Measurements from ENCODE around the gene DR1.

The DR1 gene

DNA sequence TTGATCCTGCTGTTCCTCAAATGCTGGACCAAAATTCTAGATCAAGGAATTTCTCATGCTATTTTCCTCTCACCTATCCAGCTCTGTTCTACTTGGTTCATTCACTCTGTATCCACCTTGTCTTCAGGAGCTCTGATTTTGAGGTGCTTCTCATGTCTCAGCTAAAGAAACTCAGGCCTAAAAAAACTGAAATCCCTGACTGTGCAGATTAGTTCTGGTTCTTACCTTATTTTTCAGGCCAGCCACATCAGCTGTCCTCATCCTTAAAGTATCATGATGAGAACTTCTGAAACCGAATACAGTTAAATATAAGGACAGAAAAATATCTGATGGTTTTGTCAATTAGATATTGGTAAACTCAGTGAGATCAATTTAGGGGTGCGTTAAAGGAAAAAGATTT lies 27.8 kb upstream of the DR1 start:
- Histone ChIP-seq H2BK15ac (ENCODE audit: low read depth, poor library complexity, severe bottlenecking) (no peak overlapping the region), H3K79me1 (replicated peaks; ENCODE audit: low read length, poor library complexity, severe bottlenecking) (no peaks in the 10 kb centered on the region), H4K8ac (ENCODE audit: low read length) (no peak overlapping the region), H3K9me3 (ENCODE audit: control insufficient read depth, low read length) (no peaks in the 10 kb centered on the region), H3K14ac (ENCODE audit: low read length in 2 of 2) (no peak overlapping the region), H4K91ac (ENCODE audit: low read length) (no peak overlapping the region), H3K4me3 (ENCODE audit: insufficient read depth in 1 of 2, low read depth in 1 of 2, low read length in 2 of 2) (no peak overlapping the region), H2AFZ (ENCODE audit: low read depth, low read length) (no peak overlapping the region), H2AK5ac (ENCODE audit: low read length, severe bottlenecking) (no peak overlapping the region), H3K23ac (ENCODE audit: low read length in 2 of 2) (no peak overlapping the region), H3K4me1 (ENCODE audit: control insufficient read depth, insufficient read depth, low read depth, low read length) (no peaks in the 10 kb centered on the region), H2BK12ac (ENCODE audit: low read length in 2 of 2) (no peak overlapping the region), H3K27ac (ENCODE audit: low read length, poor library complexity, severe bottlenecking) (no peak overlapping the region), H3K4ac (ENCODE audit: low read depth in 1 of 2, low read length in 2 of 2) (no peak overlapping the region), H3K36me3 (ENCODE audit: control insufficient read depth in 1 of 2, insufficient read depth in 2 of 2, low read depth in 1 of 2, low read length in 2 of 2) (peaks cover 0 to 8% of the 10 kb centered on the region in 2 experiments), H3K9ac (ENCODE audit: low read length) (no peak overlapping the region), H3K18ac (ENCODE audit: low read depth in 1 of 2, low read length in 2 of 2) (no peak overlapping the region), H3K27me3 (ENCODE audit: control insufficient read depth in 1 of 2, insufficient read depth in 1 of 2, low read length in 2 of 2) (no peaks in the 10 kb centered on the region), H3K4me2 (ENCODE audit: low read length, poor library complexity, severe bottlenecking) (no peak overlapping the region), H2BK120ac (ENCODE audit: low read depth, low read length) (no peak overlapping the region), H2BK5ac (ENCODE audit: low read depth, low read length, poor library complexity, severe bottlenecking) (no peak overlapping the region)
- WGBS: 95% methylated on average over 2 of the region's 2 CpGs
- DNase-seq: no peak

DNA sequence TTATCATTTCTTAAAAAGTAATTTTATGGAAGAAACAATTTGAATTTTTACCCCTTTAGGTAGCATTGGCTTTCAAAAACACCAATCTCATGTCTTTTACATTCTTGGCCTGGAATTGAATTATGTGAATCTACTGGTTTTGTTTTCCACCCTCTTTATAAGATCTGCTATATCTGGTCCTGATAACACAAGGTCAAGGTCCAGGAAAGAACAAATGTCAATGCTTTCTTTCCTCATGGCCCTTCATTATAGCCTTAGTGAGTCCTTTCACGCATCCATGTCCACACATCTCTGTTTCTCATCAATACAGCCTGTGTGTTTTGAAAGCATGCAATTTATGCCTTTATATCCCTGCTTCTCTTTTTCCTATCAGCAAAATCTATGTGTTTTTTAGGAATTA lies 24.0 kb upstream of the DR1 start:
- Histone ChIP-seq H3K9ac (ENCODE audit: low read length) (no peak overlapping the region), H3K4me2 (ENCODE audit: low read length, poor library complexity, severe bottlenecking) (no peak overlapping the region), H3K18ac (ENCODE audit: low read depth in 1 of 2, low read length in 2 of 2) (no peak overlapping the region), H2AK5ac (ENCODE audit: low read length, severe bottlenecking) (no peak overlapping the region), H2BK12ac (ENCODE audit: low read length in 2 of 2) (no peak overlapping the region), H2BK15ac (ENCODE audit: low read depth, poor library complexity, severe bottlenecking) (no peak overlapping the region), H4K8ac (ENCODE audit: low read length) (no peak overlapping the region), H3K27ac (ENCODE audit: low read length, poor library complexity, severe bottlenecking) (no peak overlapping the region), H3K4ac (ENCODE audit: low read depth in 1 of 2, low read length in 2 of 2) (no peak overlapping the region), H3K36me3 (ENCODE audit: control insufficient read depth in 1 of 2, insufficient read depth in 2 of 2, low read depth in 1 of 2, low read length in 2 of 2) (peaks cover 0 to 2% of the 10 kb centered on the region in 2 experiments), H3K14ac (ENCODE audit: low read length in 2 of 2) (no peak overlapping the region), H4K91ac (ENCODE audit: low read length) (no peak overlapping the region), H3K27me3 (ENCODE audit: control insufficient read depth in 1 of 2, insufficient read depth in 1 of 2, low read length in 2 of 2) (no peaks in the 10 kb centered on the region), H2BK5ac (ENCODE audit: low read depth, low read length, poor library complexity, severe bottlenecking) (no peak overlapping the region), H3K9me3 (ENCODE audit: control insufficient read depth, low read length) (no peaks in the 10 kb centered on the region), H3K4me1 (ENCODE audit: control insufficient read depth, insufficient read depth, low read depth, low read length) (no peaks in the 10 kb centered on the region), H2AFZ (ENCODE audit: low read depth, low read length) (no peak overlapping the region), H2BK120ac (ENCODE audit: low read depth, low read length) (no peak overlapping the region), H3K4me3 (ENCODE audit: insufficient read depth in 1 of 2, low read depth in 1 of 2, low read length in 2 of 2) (no peak overlapping the region), H3K23ac (ENCODE audit: low read length in 2 of 2) (no peak overlapping the region), H3K79me1 (replicated peaks; ENCODE audit: low read length, poor library complexity, severe bottlenecking) (no peaks in the 10 kb centered on the region)
- no peak for DNase-seq
- 100% methylated on average over 1 of the region's 1 CpG for WGBS

DNA sequence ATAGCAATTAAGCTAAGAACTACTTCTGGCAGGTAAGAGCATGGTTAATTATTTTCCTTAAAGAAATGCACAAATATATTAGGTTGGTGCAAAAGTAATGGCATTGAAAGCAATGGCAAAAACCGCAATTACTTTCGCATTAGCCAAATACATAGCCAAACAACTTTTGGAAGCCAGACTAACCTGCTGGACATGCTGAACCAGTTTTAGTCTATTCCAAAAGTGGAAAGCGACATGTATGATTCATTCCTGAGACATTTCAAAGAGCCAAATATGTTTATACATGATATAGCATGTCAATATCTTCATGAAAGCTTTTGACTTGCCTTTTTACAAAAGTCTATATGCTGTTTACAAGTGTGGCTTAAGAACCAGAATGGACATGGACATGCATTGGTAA lies 23.4 kb upstream of the DR1 start:
- H4K91ac ChIP-seq (ENCODE audit: low read length): no peak overlapping the region
- DNase-seq: no peak
- H3K4ac ChIP-seq (ENCODE audit: low read depth in 1 of 2, low read length in 2 of 2): no peak overlapping the region
- H2AFZ ChIP-seq (ENCODE audit: low read depth, low read length): no peak overlapping the region
- H3K4me3 ChIP-seq (ENCODE audit: insufficient read depth in 1 of 2, low read depth in 1 of 2, low read length in 2 of 2): no peak overlapping the region
- H3K4me1 ChIP-seq (ENCODE audit: control insufficient read depth, insufficient read depth, low read depth, low read length): no peaks in the 10 kb centered on the region
- no peak overlapping the region for H2AK5ac ChIP-seq (ENCODE audit: low read length, severe bottlenecking)
- H4K8ac ChIP-seq (ENCODE audit: low read length): no peak overlapping the region
- WGBS: 88% methylated on average over 3 of the region's 3 CpGs
- H3K9me3 ChIP-seq (ENCODE audit: control insufficient read depth, low read length): no peaks in the 10 kb centered on the region
- no peak overlapping the region for H3K23ac ChIP-seq (ENCODE audit: low read length in 2 of 2)
- no peak overlapping the region for H3K9ac ChIP-seq (ENCODE audit: low read length)
- H3K27me3 ChIP-seq (ENCODE audit: control insufficient read depth in 1 of 2, insufficient read depth in 1 of 2, low read length in 2 of 2): no peaks in the 10 kb centered on the region
- no peaks in the 10 kb centered on the region for H3K79me1 ChIP-seq (replicated peaks; ENCODE audit: low read length, poor library complexity, severe bottlenecking)
- no peak overlapping the region for H3K27ac ChIP-seq (ENCODE audit: low read length, poor library complexity, severe bottlenecking)
- no peak overlapping the region for H2BK5ac ChIP-seq (ENCODE audit: low read depth, low read length, poor library complexity, severe bottlenecking)
- H2BK12ac ChIP-seq (ENCODE audit: low read length in 2 of 2): no peak overlapping the region
- no peak overlapping the region for H2BK15ac ChIP-seq (ENCODE audit: low read depth, poor library complexity, severe bottlenecking)
- no peak overlapping the region for H3K4me2 ChIP-seq (ENCODE audit: low read length, poor library complexity, severe bottlenecking)
- no peak overlapping the region for H3K14ac ChIP-seq (ENCODE audit: low read length in 2 of 2)
- H3K36me3 ChIP-seq (ENCODE audit: control insufficient read depth in 1 of 2, insufficient read depth in 2 of 2, low read depth in 1 of 2, low read length in 2 of 2): no peaks in the 10 kb centered on the region
- H2BK120ac ChIP-seq (ENCODE audit: low read depth, low read length): no peak overlapping the region
- no peak overlapping the region for H3K18ac ChIP-seq (ENCODE audit: low read depth in 1 of 2, low read length in 2 of 2)

DNA sequence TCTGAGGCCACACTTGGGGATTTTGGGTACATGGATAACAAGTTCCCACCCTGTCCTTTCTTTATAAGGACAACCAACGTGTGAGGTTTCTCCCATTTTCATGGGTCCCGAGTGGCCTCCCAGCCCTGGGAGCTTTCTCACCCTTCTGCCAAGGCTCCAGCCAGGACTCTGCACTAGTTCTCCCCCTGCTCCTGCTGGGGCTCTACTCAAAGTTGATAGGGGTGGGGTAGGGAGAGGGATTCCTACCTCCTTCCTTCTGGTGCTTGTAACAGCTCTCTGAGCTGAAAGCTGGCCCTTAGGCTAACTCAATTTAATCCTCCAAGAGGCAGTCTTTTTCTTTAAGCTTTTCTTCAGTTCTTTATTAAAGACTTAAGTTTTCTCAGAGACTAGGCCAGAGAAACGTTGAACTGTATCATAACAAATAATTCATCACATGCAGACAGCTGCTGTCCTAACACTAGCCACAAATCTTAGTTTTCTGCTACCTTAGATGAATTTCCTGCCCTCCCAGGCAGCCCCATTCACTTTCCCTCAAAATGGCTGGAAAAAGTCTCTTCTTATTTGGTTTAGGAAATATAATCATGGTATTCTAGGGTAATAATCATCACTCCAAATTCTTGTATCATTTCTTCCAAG lies 22.4 kb upstream of the DR1 start:
- Histone ChIP-seq H2BK120ac (ENCODE audit: low read depth, low read length) (no peak overlapping the region), H3K4ac (ENCODE audit: low read depth in 1 of 2, low read length in 2 of 2) (no peak overlapping the region), H2BK5ac (ENCODE audit: low read depth, low read length, poor library complexity, severe bottlenecking) (no peak overlapping the region), H3K23ac (ENCODE audit: low read length in 2 of 2) (peak overlapping the region in 1 of 2 experiments; percentile 83), H3K14ac (ENCODE audit: low read length in 2 of 2) (no peak overlapping the region), H2AFZ (ENCODE audit: low read depth, low read length) (no peak overlapping the region), H3K4me3 (ENCODE audit: insufficient read depth in 1 of 2, low read depth in 1 of 2, low read length in 2 of 2) (no peak overlapping the region), H3K9me3 (ENCODE audit: control insufficient read depth, low read length) (no peaks in the 10 kb centered on the region), H3K4me2 (ENCODE audit: low read length, poor library complexity, severe bottlenecking) (no peak overlapping the region), H3K18ac (ENCODE audit: low read depth in 1 of 2, low read length in 2 of 2) (peak overlapping the region in 1 of 2 experiments; percentile 24), H3K9ac (ENCODE audit: low read length) (no peak overlapping the region), H3K79me1 (replicated peaks; ENCODE audit: low read length, poor library complexity, severe bottlenecking) (no peaks in the 10 kb centered on the region), H3K36me3 (ENCODE audit: control insufficient read depth in 1 of 2, insufficient read depth in 2 of 2, low read depth in 1 of 2, low read length in 2 of 2) (no peaks in the 10 kb centered on the region), H3K27me3 (ENCODE audit: control insufficient read depth in 1 of 2, insufficient read depth in 1 of 2, low read length in 2 of 2) (no peaks in the 10 kb centered on the region), H2BK15ac (ENCODE audit: low read depth, poor library complexity, severe bottlenecking) (no peak overlapping the region), H4K8ac (ENCODE audit: low read length) (no peak overlapping the region), H3K4me1 (ENCODE audit: control insufficient read depth, insufficient read depth, low read depth, low read length) (no peaks in the 10 kb centered on the region), H2AK5ac (ENCODE audit: low read length, severe bottlenecking) (no peak overlapping the region), H3K27ac (ENCODE audit: low read length, poor library complexity, severe bottlenecking) (no peak overlapping the region), H4K91ac (ENCODE audit: low read length) (no peak overlapping the region), H2BK12ac (ENCODE audit: low read length in 2 of 2) (peak overlapping the region in 1 of 2 experiments; percentile 53)
- WGBS: 13% methylated on average over 1 of the region's 3 CpGs
- no peak for DNase-seq
